ENCODE measurements around the gene CD53.

CD53 gene

DNA sequence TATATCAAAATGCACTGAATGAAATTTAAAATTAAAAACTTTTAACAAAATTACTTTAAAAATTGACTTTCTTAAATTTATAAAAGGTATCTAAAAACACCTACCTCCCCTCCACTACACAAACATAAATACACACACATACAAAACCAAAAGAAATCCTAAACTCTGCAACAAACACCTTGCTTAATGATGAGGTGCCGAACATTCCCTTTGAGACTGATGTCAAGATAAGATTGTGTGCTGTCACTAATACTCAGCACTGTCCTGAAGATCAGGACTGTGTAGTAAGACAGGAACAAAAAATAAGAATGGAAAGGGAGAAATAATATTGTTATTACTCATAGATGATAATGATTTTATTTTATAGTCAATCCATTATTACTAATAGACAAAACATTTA, 45.1 kb downstream of the CD53 start (continued):
- TF ChIP-seq, protein P1, sequence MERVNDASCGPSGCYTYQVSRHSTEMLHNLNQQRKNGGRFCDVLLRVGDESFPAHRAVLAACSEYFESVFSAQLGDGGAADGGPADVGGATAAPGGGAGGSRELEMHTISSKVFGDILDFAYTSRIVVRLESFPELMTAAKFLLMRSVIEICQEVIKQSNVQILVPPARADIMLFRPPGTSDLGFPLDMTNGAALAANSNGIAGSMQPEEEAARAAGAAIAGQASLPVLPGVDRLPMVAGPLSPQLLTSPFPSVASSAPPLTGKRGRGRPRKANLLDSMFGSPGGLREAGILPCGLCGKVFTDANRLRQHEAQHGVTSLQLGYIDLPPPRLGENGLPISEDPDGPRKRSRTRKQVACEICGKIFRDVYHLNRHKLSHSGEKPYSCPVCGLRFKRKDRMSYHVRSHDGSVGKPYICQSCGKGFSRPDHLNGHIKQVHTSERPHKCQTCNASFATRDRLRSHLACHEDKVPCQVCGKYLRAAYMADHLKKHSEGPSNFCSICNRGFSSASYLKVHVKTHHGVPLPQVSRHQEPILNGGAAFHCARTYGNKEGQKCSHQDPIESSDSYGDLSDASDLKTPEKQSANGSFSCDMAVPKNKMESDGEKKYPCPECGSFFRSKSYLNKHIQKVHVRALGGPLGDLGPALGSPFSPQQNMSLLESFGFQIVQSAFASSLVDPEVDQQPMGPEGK (CRISPR knock-in tag; IDR thresholded peaks at IDR 0.05; ENCODE audit: borderline replicate concordance), result no peak
- TF ChIP-seq CSRNP3 (CRISPR knock-in tag; IDR thresholded peaks at IDR 0.05), result no peak
- TF ChIP-seq ZNF70 (CRISPR knock-in tag; IDR thresholded peaks at IDR 0.05), result no peak

DNA sequence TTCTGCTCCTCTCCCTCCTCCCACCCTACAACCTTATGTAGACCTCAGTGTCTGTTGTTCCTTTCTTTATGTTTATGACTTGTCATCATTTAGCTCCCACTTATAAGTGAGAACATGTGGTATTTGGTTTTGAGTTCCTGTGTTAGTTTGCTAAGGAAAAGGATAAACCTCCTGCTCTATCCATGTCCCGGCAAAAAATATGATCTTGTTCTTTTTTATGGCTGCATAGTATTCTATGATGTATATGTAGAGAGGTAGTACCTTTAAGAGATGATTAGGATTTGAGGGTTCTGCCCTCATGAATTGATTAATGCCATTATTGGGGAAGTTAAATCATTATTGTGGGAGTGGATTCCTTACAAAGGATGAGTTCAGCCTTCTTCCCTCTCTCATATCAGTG, 49.0 kb downstream of the CD53 start:
- TF ChIP-seq PPARA (CRISPR knock-in tag; IDR thresholded peaks at IDR 0.05; ENCODE audit: borderline replicate concordance) (no peak), GLIS3 (CRISPR knock-in tag; IDR thresholded peaks at IDR 0.05) (no peak), ZNF70 (CRISPR knock-in tag; IDR thresholded peaks at IDR 0.05) (no peak), ZFP3 (CRISPR knock-in tag; IDR thresholded peaks at IDR 0.05) (no peak), ZNF565 (CRISPR knock-in tag; conservative IDR thresholded peaks at IDR 0.05; ENCODE audit: low read depth) (no peak), TCF4 (CRISPR knock-in tag; IDR thresholded peaks at IDR 0.05; ENCODE audit: borderline replicate concordance) (no peak), ZFP30 (CRISPR knock-in tag; IDR thresholded peaks at IDR 0.05) (no peak), CREB5 (CRISPR knock-in tag; IDR thresholded peaks at IDR 0.05; ENCODE audit: low read depth) (no peak), ZNF8 (CRISPR knock-in tag; IDR thresholded peaks at IDR 0.05) (no peak), BACH2 (CRISPR knock-in tag; IDR thresholded peaks at IDR 0.05; ENCODE audit: borderline replicate concordance) (no peak), CSRNP3 (CRISPR knock-in tag; IDR thresholded peaks at IDR 0.05) (no peak), CSDC2 (CRISPR knock-in tag; IDR thresholded peaks at IDR 0.05) (no peak), OSR1 (CRISPR knock-in tag; IDR thresholded peaks at IDR 0.05) (no peak), ISL1 (CRISPR knock-in tag; IDR thresholded peaks at IDR 0.05) (no peak), ESRRG (CRISPR knock-in tag; IDR thresholded peaks at IDR 0.05) (no peak), SNAI2 (CRISPR knock-in tag; IDR thresholded peaks at IDR 0.05) (no peak), RARB (CRISPR knock-in tag; IDR thresholded peaks at IDR 0.05) (no peak)
- TF ChIP-seq, protein P2, sequence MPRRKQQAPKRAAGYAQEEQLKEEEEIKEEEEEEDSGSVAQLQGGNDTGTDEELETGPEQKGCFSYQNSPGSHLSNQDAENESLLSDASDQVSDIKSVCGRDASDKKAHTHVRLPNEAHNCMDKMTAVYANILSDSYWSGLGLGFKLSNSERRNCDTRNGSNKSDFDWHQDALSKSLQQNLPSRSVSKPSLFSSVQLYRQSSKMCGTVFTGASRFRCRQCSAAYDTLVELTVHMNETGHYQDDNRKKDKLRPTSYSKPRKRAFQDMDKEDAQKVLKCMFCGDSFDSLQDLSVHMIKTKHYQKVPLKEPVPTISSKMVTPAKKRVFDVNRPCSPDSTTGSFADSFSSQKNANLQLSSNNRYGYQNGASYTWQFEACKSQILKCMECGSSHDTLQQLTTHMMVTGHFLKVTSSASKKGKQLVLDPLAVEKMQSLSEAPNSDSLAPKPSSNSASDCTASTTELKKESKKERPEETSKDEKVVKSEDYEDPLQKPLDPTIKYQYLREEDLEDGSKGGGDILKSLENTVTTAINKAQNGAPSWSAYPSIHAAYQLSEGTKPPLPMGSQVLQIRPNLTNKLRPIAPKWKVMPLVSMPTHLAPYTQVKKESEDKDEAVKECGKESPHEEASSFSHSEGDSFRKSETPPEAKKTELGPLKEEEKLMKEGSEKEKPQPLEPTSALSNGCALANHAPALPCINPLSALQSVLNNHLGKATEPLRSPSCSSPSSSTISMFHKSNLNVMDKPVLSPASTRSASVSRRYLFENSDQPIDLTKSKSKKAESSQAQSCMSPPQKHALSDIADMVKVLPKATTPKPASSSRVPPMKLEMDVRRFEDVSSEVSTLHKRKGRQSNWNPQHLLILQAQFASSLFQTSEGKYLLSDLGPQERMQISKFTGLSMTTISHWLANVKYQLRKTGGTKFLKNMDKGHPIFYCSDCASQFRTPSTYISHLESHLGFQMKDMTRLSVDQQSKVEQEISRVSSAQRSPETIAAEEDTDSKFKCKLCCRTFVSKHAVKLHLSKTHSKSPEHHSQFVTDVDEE (CRISPR knock-in tag; IDR thresholded peaks at IDR 0.05), result no peak
- TF ChIP-seq, protein P1 (CRISPR knock-in tag; IDR thresholded peaks at IDR 0.05; ENCODE audit: borderline replicate concordance), result no peak
- no peak for ATAC-seq

- ATAC-seq, result 0 out of 3 replicates have a peak, but pooled peaks have one; percentile 25
- no peak for TF ChIP-seq POU6F1 (CRISPR knock-in tag; IDR thresholded peaks at IDR 0.05; ENCODE audit: borderline replicate concordance, low read depth)
- no peak for TF ChIP-seq ESRRG (CRISPR knock-in tag; IDR thresholded peaks at IDR 0.05)
- no peak for TF ChIP-seq GLIS3 (CRISPR knock-in tag; IDR thresholded peaks at IDR 0.05)
- TF ChIP-seq OSR1 (CRISPR knock-in tag; IDR thresholded peaks at IDR 0.05), result no peak
- TF ChIP-seq ZNF70 (CRISPR knock-in tag; IDR thresholded peaks at IDR 0.05), result no peak
- TF ChIP-seq ZFP3 (CRISPR knock-in tag; IDR thresholded peaks at IDR 0.05), result no peak
- TF ChIP-seq ZNF565 (CRISPR knock-in tag; conservative IDR thresholded peaks at IDR 0.05; ENCODE audit: low read depth), result no peak
- TF ChIP-seq SNAI2 (CRISPR knock-in tag; IDR thresholded peaks at IDR 0.05), result no peak
- no peak for TF ChIP-seq BACH2 (CRISPR knock-in tag; IDR thresholded peaks at IDR 0.05; ENCODE audit: borderline replicate concordance)
- TF ChIP-seq TCF4 (CRISPR knock-in tag; IDR thresholded peaks at IDR 0.05; ENCODE audit: borderline replicate concordance), result no peak
- TF ChIP-seq ARNTL (CRISPR knock-in tag; IDR thresholded peaks at IDR 0.05; ENCODE audit: borderline replicate concordance, low read depth), result no peak
- TF ChIP-seq PPARA (CRISPR knock-in tag; IDR thresholded peaks at IDR 0.05; ENCODE audit: borderline replicate concordance), result no peak
- TF ChIP-seq RARB (CRISPR knock-in tag; IDR thresholded peaks at IDR 0.05), result no peak
- no peak for TF ChIP-seq CREB5 (CRISPR knock-in tag; IDR thresholded peaks at IDR 0.05; ENCODE audit: low read depth)
- no peak for TF ChIP-seq ISL1 (CRISPR knock-in tag; IDR thresholded peaks at IDR 0.05)
- no peak for TF ChIP-seq TOX (CRISPR knock-in tag; IDR thresholded peaks at IDR 0.05; ENCODE audit: borderline replicate concordance)
These were observed 54.6 kb downstream of the CD53 start for GRCh38 chr1:110927484-110928075.
